ENCODE measurements around the gene NEK9.
"Not testable (repeated sequence)": the region's sequence is repeated elsewhere in the genome, so short reads cannot be mapped to it uniquely, and the experiment has no call there.

NEK9 gene

DNA sequence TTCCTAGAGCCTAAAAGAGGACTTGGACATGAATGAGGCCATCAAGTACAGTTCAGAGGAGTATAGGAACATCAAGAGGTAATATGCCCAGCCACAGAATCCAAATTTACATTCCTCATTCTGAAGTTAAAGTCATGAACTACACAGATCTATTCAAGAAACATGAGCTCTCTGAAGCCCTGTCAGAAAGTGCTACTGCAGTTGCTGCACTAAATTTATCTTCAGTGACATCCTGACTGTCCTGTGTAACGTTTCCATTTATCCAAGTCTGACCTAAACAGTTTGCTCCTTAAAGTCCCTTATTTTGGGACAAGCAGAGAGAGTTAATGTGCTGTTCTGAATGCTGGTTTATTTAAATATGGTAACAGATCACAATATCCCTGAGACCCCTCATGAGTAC is 28.2 kb downstream of the NEK9 start:
- no peak for DNase-seq

DNA sequence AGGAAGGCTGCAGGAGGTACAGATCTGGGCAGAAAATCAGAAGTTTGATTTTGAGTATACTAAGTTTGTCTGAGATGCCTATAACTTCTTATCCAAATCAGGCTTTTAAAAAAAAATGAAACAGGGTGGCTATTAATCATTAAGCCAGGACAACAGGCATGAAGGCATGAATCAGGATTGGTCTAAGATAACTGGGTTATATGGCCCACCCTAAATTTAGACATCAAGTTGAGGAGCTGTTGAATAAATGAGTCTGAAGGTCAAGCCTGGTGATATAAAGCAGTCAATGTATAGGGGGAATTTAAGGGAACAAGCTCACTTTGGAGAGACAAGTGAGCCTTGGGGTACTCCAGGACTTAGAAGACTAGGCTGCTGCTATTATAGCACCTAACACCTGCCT is 28.6 kb downstream of the NEK9 start:
- no peak for DNase-seq

DNA sequence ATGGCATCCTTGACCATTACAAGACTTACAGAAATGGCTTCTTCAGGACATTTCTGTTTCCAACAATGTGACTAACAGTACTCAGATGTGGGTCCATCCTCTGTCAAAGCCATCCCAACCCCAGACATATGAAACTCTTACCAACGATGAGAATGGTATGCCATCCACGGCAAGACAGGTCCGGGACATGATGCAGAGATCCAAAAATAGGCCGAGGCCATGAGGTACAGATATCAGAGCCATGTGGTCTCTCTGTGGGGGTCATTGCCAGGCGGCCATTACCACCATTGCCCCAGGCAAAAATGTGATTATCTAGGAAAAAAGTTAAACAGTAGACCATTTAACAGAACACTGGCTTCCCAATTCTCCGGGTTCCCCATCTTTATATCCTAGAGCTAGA is 29.9 kb downstream of the NEK9 start:
- DNase-seq: no peak

DNA sequence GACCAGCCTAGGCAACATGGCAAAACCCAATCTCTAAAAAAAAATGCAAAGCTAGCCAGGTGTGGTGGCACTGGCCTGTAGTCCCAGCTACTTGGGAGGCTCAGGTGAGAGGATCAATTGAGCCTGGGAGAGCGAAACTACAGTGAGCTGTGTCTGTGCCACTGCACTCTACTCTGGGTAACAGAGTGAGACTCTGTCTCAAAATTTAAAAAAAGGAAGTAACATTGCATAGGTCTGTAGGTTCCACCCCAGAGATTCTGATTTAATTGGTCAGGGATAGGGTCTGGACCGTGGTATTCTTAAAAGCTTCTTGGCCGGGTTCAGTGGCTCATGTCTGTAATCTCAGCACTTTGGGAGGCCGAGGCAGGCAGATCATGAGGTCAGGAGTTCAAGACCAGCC is 31.2 kb downstream of the NEK9 start:
- no peak for DNase-seq

DNA sequence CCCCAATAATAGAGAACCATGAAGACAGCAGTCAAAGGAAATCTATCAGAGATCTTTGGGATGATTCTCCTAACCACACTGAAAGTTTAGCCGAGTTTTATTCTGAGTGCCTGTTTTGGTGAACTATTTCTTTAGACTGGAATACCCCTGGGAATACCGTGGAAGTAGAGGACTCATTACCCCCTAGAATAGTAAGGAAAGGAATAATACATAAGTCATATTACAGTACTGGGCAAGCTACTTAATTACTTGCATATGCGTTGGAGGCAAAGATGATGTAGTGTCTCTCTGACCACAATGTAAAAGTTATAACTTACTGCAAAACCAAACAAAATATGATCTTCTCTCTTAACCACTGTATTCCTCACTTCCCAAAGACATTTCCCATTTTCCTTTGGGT is 32.0 kb downstream of the NEK9 start:
- DNase-seq: no peak

DNA sequence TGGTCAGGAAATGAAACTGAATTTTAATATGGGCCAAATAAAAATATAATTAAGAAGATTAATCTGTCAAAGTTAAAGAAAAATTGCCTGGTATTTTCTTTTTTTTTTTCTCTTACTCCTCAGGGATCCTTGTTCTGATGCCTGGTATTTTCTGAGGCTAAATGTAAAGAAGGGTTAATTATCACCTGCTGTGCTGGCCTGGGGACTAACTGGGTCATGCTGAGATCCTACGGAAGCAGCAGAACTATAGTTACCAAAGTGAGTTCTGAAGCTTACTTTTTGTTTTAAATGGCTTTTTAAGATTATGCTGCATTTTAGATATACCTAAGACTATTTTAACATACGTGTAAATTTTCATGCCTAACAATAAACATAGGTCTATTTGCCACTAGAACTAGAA is 34.1 kb downstream of the NEK9 start:
- DNase-seq: no peak

DNA sequence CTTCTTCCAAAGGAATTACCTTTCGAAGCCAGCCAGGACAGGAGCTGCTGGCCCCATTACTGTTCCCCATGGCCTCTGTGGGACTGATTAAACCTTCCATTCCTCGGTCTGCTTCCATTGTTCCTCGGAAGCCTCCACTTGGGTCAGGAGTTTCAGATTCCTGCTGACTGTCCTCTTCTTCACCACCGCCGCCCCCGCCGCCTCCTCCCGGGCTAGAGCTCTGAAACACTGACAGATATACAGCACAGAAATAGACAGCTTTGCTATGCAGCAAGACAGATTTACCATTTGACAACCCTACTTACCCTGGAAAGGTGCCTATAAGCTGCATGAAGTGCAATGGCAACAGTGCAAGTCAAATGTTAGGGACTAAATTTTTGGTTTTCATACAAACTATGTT is 35.6 kb downstream of the NEK9 start:
- DNase-seq: no peak

DNA sequence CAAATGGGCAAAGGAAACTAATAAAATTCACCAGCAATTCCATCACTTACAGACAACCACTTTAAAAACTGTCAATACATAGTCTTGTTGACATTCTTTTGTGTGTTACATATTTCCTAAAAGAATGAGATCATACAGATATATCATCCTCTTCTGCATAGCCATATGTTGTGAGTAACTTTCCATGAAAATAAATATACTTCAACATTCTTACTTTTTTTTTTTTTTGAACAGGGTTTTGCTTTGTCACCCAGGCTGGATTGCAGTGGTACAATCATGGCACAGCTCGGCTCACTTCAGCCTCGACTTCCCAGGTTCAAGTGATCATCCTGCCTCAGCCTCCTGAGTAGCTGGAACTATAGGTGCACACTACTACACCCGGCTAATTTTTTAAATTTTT is 36.5 kb downstream of the NEK9 start:
- no peak for DNase-seq

DNA sequence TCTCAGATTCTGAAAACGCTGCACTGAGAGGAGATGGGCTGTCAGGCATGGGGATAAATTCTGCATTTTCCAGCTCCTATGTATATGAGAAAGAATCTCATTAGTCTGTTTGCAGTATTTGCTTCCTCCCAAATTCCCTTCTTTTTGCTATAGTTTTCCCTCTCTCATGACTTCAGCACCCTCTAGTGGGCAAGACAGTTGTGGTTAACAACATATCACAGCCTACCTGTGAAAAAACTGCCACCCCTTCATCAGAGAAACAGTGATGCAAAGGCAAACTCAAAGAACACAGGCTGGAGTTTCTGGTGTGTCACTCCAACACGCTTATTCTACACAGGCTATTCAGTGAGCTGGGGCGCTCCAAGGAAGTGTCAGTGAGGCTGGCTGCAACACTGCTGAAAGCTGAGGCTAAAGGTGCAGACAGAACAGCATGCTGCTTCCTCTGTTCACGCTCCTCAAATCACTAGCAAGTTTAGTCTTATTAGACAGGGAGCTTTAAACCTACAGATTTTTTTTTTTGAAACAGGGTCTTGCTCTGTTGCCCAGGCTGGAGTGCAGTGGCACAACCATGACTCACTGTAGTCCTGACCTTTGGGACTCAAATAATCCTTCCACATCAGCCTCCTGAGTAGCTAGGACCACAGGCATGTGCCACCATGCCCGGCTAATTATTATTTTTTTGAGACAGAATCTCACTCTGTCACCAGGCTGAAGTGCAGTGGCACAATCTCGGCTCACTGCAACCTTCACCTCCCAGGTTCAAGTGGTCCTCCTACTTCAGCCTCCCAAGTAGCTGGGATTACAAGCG is 38.1 kb downstream of the NEK9 start:
- peak; percentile 12 for DNase-seq

DNA sequence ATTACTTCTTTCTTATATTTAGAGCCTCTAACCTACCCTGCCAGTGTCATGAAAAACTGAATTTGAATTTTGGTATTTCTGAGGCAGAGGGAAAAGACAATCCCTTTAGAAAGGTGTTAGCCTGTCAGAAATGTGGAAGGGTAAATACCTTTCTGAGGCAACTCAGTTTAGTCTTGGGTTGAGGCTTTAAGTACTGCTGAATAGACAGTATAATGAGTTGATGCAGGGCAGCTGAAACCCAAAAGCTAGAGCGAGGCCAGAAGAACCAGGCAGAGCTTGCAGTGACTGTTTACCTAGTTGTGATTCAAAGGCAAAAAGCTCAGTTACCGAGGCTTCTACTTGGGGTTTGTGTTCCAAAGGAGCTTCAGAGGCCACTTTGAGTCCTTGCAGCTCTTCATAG is 38.7 kb downstream of the NEK9 start:
- no peak for DNase-seq

DNA sequence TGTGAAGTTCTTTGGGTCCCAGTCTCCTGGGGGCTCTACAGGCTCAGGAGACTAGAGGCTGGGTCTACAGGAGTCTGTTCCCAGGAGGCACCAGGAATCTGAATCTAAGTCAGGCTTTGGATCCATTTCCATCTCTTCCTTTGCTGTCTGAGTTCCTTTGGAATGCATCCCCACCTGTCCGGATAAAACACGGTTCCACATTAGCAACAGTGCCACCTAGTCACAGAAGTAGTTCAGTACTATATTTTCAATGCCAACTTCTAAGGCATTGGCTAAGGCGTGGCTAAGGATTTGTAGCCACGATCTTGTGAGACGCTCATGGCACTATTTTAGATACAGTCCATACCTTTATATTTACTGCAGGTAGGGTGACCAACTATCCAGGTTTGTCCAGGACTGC is 42.3 kb downstream of the NEK9 start:
- no peak for DNase-seq

DNA sequence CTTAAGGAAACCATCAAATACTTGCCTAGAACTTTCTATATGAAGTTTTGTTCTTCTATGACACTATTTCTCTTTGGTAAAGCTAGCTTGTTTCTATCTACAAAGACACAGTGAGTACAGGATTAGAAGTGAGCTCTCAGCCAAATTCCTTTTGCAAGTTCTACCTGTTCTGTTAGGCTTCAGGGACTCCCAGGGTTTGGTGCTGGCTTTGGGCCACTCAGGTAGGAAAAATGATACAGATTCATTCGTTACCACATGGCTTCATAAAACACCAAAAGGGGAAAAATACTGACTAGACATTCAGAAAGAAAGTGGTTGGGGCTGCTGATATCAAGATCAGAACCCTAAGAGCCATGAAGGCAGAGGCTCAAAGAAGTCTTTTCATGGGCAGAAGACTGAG is 43.6 kb downstream of the NEK9 start:
- DNase-seq: no peak

DNA sequence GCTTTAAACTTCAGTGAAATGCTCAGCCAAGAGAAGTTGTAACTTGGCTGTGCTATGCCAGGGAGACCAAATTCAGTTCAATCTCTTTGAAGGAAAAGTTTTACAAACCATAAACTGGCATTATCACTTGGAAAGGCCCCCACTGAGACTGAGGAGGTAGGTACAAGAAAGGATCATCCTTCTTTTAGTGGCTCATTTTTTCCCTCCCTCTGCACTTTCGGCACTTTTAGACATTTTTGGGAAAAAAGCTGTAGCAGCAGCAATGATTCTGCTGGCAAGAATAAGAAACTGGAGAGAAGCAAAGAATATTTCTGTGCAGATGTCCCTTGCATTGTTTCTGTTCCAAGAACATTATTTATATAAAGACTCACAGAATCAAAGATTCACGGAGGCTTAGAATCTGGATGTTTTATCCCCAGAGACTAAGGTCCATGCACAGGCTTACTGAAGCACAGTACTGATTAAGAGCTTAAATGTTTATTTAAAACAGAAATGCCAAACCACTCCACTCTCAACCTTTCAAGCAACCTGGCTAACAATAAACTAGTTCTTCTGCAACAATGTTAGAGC is 45.1 kb downstream of the NEK9 start:
- DNase-seq: no peak

DNA sequence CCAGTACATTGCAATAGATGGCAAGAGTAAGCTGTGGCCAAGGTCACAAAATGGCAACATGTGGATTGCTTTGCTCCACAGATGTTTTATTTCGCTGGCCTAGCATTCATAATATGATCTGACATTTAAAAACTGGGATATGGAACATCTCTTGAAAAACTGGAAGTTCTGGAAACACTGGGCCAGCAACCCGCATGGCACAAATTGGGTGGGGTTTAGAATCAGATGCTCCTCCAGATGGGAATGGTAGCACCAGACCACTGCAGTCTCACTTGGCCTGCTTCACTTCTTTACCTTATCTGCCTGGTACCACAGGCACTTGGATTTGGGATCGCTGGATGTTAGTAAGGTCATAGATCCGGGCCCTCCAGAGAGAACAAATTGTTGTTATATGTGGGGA is 47.3 kb downstream of the NEK9 start:
- no peak for DNase-seq

DNA sequence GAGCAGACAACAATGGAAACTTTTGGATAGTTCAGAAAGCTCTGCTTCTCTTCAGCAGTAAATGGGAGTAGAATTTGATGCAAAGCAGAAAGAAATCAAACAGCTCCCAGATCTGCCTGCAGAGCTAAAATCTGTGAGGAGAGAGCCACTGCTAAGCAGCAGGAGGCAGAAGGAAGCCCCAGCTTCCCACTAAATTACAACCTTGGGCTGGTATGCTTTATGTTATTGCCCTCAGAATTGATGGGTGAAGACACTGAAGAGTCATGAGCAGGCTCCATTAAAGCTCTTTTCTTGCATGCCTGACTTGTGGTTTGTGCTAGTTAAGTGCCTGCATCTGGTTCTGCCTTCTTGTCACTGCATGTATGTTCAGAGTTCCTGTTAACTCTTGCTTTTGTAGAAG is 49.1 kb downstream of the NEK9 start:
- no peak for DNase-seq

DNA sequence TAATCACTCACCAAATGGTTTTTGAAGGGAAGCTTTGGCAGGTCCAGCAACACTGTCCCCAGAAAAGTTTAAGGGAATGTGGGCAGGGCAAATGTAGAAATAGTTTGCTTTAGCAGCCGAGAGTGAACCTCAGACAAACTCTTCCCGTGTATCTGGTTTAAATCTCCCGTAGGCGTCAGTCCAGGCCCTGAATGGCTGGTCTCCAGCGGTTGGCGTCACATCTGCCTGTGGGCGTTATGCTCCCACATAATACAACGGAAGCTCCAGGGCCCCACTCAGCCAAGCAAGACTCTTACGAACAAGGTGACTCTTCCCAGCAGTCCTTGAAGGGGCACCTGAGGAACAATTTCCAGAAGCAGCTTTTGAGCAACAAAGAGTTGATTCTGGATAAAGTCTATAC is 56.5 kb downstream of the NEK9 start:
- DNase-seq: no peak

DNA sequence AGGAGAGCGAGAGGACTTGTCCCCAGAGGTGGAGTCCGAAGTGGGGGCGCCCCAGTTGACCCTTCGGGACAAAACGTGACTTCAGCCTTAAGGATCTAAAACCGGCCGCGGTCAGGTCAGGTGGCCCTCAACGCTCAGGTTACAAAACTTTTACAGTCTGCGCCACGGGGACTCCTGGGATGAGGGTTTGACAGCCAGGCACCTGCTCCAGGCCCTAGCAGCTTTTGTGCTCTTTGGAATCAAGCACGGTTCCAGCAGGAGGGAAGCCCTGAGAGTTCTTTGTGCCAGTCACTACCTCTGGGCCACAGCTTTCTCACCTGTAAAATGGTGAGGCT is 57.1 kb downstream of the NEK9 start:
- DNase-seq: no peak

DNA sequence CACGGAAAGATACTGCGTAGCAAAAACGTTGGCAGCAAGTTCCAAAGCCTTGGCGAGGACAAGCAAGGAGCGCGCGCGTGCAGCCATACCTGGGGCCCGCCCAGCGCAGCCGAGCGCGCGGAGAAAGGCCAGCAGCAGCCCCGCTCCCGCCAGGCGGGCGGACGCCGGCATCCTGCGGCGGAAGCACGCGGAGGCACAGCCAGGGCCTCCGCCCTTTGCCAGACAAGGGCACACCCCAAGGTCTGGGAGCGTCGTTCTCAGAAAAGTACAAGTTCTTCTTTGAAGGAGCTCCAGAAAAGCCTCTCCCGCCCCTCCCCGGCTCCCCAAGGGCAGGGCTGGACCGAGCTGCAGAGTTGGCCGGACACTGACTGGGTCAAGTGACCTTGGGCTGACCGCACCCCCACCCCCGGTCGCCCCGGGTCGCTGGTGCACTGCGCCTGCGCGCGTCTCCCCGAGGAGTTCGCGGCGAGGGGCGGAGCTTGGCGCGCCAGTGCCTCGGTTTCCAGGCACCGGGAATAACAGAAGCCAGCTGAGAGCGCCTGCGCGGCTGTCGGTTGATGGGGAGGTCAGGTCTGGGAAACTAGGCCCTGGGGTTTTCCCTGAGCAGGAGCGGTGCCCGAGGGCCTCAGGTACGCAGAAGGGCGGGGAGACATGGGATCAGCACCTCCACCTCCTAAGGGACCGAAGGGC is 57.6 kb downstream of the NEK9 start, which contains the start of gene ZC2HC1C:
ZC2HC1C (plus strand) TSS at position 521 of the 690 bp plus-strand sequence. CDS start 933 bp downstream, outside the sequence.
- DNase-seq: peak; percentile 65

DNA sequence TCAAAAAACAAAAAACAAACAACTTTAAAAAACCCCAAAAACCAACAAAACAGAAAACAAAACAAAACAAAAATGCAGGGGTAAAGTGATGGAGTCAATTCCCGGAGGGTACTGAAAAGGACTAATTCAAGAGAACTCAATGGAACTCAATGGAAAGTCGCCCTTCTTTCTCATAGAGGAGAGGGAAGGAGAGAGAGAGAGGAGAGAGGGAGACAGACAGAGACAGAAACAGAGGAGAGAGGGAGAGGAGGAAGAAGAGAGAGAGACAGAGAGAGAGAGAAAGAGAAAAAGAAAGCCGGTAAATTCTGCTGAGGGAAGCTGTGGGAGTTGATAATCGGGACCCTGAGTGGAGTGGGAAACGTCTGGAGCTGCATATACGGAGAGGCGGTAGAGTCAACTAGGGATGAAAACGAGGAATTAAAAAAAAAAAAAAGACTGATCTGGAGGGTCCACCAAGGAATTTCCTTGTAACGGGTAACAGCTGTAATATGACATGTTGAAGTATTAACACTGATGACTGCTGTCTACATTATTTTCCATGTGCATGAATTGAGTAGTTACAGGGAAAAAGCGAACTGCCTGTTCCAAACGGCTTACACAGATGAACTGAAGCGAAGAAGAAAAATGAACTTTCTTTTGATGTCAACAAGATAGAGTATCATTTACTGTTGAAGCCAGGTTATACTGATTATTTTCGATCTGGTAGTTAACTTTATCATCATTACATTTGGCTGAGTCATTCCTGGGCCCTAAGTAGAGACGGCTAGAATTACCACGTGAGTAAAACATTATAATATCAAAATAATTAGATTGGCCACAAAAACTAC is 58.3 kb downstream of the NEK9 start:
- DNase-seq: no peak

DNA sequence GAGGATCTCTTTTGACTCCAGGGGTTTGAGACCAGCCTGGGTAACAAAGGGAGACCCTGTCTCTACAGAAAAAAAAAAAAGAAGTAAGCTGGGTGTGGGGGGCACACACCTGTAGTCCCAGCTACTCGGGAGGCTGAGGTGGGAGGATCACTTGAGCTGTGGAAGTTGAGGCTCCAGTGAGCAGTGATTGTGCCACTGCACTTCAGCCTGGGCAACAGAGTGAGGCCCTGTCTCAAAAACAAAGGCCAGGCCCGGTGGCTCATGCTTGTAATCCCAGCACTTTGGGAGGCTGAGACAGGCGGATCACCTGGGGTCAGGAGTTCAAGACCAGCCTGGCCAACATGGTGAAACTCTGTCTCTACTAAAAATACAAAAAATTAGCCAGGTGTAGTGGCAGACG is 59.1 kb downstream of the NEK9 start:
- not testable (repeated sequence) for DNase-seq

DNA sequence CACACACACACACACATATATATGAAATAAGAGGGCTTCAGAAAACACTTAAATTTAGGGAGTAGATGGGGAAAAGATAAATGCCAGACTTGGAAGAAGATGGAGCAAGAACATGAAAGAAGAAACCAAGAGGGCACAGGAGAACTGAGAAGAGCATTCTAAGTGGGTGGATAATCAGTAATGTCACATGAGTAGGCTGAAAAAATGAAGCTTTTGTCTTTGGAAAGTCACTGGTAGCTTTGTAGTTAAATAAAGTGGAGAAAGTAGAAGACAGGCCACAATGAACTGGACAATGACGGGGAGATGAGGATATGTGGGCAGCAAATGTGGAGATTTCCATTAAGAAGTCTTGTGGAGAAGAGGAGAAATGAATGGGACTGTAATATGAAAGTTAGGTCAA is 59.6 kb downstream of the NEK9 start:
- DNase-seq: no peak

DNA sequence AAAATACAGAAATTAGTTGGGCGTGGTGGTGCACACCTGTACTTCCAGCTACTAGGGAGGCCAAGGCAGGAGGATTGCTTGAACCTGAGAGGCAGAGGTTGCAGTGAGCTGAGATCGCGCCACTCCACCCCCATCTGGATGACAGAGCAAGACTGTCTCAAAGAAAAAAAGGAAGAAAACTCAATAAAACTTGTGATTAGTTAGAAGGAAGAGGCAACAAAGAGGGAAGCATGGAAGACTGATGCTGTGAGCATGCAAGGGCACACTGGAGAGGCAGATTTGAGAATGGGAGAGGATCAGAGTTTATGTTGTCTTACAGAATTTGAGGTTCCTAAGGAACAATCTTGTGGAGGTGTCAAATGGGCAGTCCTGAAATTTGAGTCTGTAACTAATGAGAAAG is 60.2 kb downstream of the NEK9 start:
- no peak for DNase-seq

DNA sequence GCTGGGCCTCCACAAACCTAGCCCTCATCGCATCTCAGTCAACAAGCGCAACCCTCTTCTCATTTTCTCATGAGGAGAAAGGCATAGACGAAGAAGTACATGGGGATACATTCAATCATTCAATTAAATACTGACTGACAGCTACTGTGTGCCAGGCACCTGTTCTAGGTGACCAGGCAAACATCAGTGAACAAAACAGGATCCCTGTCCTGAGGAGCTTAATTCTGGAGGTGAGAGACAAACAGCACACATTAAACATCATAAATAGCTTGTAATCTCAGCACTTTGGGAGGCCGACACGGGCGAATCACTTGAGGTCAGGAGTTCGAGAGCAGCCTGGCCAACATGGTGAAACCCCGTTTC is 62.7 kb downstream of the NEK9 start:
- DNase-seq: no peak
